Sciatic nerve (tissue), 2 donors: ENCODE results near the gene GPR158. TPM values are rescaled to one million over a fixed set of nuclear protein-coding genes. Genes with fewer than 3 reads are reported as not detected.

Source experiments
- ATAC-seq: fragments of 200-7000 bp; cut with Tn5 transposase; one replicate; pipeline ENCODE4 v1.9.1; 2020; ENCODE audit warnings: mild to moderate bottlenecking, moderate library complexity
- DNase-seq: peaks from one replicate; pipeline ENCODE4 v3.0.0-alpha.2; 2020; ENCODE audit warnings: low spot score
- intact Hi-C: fragments of 100-400 bp; cut with DNase I; formaldehyde crosslinking; loops from one replicate; pipeline ENCODE4 v1.14.2; 2022
- total RNA-seq: library from RNA; stranded (reverse); fragmentation: NEBNext Ultra II Directional; extraction: Animal tissue kit (Norgen Biotek cat#: 25700); gene quantifications from one replicate; pipeline ENCODE4 v1.2.1, GENCODE V29; 2021
- donor health status: DM: no; HTN: no; CAD: no.
- donor health status: DM: no; HTN: no; CAD: no.

GPR158 gene
- total RNA-seq, 1 donor from 2014 or later, result 0.04 TPM

DNA sequence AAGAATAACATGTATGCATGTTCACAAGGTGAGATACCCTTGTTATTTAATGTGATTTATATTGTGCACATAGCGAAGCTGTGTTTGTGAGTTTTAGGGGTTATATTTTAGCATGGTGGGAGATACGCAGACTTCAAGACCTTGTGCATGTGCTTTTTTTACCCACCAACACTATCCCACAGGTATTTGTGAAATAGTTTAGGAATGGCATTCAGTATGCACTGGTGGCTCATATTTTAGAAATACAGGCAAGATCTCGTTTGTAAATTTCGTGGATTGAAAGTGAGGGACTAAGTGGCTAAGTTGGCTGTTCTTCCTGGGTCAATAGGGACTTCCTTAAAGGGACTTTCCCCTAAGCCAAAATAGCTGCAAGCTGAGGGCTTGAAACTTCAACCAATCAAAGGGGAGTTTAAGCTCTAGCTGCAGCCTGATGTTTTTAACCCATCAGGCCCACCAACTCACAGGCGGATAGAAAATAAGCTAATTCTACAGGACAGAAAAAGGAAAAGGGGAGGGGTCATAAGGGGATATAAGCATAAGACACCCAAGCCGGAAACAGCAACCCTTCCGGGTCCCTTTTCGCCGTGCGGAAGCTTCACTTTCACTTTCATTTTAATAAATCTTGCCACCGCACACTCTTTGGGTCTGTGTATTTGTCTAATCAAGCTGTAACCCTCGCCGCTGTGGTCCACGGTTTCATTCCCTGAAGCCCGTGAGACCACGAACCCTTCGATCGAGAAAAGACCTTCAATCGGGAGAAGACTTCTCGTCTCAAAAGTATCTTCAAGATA is 291.0 kb downstream of the GPR158 start:
- intact Hi-C loops, result no loop called here
- DNase-seq (no peak), ATAC-seq (no peak)

DNA sequence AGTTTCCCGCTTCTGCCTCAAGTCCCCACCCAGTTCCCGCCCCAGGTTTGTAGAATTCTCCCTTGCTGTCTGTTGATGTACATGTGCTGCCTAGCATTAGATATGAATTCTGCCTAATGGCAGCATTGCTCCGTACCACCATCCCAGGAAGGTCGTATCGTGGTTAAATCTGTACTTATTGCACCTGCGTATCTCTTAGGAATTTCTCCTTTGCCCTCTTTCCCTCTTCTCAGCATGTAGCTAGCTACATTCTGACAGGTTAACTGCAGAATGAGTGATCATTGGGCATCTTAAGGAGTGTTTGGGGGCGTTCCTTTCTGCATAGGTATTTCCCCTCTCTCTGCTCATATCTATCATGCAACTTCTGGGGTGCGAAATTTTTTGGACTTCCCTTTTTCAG is 293.1 kb downstream of the GPR158 start:
- DNase-seq (no peak), ATAC-seq (no peak)
- intact Hi-C loops, result no loop called here

DNA sequence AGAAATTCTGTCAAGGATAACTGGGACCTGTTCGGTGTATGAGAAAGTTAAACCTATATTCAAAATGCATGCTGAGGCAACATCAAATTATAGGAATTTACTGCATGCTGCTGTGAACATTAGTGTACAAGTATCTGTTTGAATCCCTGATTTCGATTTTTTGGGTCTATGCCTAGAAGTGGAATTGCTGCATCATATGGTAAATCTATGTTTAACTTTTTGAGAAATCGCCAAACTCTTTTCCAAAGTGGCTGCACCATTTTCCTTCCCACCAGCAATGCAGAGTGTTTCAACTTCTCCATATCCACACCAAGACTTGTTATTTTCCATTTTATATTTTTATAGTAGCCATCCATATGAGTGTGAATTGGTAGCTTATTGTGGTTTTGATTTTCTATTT is 306.7 kb downstream of the GPR158 start:
- DNase-seq (no peak), ATAC-seq (no peak)
- intact Hi-C loops, result no loop called here

DNA sequence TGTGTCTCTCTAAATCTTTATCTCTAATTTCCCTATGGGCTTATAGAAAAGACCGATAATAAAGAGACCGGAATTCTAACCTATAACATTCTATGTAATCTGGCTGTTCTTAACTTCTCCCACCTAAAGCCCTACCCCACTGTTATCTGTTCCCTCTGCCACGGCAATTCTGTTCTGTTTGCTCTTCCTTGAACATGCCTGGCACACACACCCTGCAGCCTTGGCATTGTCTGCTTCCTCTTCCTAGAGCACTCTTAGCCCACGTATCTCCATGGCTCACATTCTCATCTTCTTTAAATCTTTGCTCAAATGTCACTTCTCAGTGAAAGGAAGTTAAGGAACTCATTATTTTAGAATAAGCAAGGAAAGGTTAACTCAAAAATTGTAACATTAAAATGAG is 309.2 kb downstream of the GPR158 start:
- intact Hi-C loops, result no loop called here
- ATAC-seq (no peak), DNase-seq (no peak)

DNA sequence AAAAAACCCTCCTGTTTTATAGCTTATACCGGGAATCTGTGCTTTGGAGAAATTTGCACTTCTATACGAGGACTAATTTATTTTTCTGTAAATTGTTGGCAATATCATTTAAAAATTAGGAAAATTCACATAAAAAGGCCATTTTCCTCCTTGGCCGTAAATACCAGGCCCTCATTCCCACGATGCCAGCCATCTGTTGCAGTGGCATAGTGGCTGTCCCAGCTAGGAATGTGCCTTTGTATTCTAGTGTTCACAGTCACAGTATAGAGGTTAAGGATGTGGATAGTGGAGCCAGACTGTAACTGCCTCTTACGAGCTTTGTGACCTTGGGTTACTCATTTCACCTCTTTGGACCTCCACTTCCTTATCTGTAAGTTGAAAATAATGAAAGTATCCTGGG is 312.5 kb downstream of the GPR158 start:
- DNase-seq, result no peak
- no peak for ATAC-seq

DNA sequence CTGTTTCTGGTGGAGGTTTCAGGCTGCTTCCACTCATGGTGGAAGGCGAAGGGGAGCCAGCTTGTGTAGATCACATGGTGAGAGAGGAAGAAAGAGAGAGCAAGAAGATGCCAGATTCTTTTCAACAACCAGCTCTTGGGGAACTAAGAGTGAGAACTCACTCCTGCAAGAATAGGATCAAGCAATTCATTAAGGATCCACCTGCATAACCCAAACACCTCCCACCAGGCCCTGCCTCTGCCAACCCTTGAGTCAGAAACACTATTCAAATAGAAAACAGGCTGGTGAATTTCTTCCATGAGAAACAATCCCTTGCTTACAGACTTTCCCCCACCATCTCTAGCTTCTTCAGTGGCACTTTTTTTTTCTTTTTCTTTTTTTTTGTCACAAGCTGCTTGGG is 317.2 kb downstream of the GPR158 start:
- no peak for ATAC-seq
- intact Hi-C loops, result no loop called here
- DNase-seq, result no peak

More for the DNA sequence above, 312.5 kb downstream of the GPR158 start:
- intact Hi-C loops, result no loop called here

DNA sequence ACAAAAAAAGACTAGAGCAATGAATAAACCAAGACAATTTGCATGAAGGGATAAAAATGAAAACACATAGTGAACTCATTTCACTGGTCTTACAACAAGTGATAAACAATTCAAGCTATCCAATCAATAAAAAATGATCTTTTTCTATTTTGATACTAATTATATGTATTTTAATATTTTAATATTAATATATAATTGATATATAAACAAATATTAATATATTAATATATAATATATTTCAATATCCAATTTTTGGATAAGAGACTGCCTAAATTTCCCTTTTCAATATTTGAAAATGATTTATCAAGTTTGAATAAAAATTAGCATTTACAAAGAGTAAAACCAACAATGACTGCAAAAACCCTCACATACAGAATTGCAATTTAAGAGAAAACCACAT is 317.9 kb downstream of the GPR158 start:
- intact Hi-C loops, result no loop called here
- ATAC-seq, result no peak

DNA sequence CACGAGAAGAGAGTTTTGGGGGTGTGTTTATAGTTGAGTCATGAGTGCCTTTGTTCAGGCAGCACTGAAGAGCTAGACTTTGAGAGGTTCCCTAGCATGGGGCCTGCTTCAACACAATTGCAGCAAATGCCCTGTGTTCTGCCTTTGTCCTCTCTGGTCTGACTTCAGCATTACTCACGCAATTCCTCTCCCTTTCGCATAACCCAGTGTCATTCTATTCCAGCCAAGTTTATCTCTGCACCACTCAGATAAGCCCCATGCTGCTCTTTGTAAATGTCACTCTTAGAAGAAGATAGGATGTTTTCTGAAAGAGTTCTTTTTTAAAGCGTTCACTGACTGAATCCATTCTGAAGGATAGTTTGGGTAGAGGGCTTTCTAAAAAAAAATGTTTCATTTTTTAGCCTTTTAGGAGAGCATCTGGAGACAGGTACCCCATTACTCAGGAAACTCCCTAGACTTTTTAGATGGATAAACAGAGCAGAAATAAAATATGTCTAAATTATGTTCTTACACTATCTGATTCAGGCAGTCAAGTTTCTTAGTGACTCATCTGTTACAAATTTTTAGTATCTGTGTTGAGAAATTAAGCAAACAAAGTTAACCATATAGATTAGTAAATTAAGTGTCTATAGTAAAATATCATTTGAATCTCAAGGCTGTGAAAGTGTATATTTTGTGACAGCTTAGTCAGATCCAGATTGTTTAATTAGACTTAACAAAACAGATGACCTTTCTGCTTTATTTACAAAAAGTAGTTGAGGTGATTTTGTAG is 318.5 kb downstream of the GPR158 start:
- DNase-seq (no peak), ATAC-seq (no peak)
- intact Hi-C loops, result no loop called here

More for the DNA sequence above, 317.9 kb downstream of the GPR158 start:
- no peak for DNase-seq

DNA sequence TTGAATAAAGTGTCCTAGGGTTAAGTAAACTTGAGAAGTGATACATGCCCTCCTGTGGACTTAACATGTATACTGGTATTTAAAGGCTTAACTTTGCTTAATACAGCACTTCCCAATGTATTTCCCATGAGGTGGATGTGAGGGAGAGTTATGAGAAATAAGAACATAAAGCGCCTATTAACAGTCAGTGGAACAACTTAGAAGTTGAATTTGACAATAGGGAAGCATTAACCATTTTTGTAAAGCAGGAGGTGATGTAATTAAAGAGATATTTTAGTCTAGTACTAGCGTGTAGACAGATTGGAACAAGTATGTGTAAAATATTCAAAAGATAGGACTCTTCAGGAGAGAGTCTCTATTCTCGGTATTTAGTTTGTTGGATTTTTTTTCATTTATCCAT is 322.4 kb downstream of the GPR158 start:
- intact Hi-C loops, result no loop called here
- ATAC-seq (no peak), DNase-seq (no peak)

DNA sequence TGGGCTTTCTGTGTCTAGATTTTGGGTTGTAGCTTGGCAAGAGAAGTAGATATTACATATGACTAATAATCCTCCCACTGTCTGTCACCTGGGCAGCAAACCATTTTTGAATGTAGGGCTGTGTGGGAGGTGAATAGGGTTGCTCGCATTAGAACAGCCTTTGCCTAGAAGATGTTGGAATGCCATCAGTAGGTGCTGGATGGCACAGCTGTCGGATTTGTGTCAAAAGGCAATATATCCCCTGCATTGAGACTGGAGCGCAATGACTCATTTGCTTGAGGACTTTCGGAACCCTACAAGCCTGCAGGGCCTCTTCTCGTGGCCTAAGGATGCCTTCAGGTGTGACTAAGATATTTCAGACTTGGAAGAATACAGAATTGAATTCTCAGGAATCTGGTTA is 323.8 kb downstream of the GPR158 start:
- intact Hi-C loops, result no loop called here

DNA sequence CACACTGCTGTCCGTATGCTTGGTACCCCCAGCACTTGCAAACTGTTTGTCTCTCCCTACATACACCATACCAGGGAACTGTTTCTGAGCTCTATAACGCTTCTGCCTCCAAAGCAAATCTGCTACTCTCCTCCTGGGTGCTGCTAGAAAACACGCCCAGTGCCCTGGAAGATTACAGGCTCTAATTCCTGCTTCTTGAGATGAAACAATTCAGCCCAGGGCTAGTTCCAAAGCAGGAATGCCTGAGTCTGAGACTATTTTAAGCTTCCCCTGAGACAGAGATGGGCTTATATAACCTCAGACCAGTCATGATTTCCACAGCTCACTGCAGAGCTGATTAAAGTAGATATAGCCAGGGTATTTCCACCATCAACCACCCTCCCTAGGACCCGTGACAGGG is 327.1 kb downstream of the GPR158 start:
- no peak for DNase-seq
- no peak for ATAC-seq
- intact Hi-C loops, result no loop called here

More for the DNA sequence above, 323.8 kb downstream of the GPR158 start:
- DNase-seq, result no peak
- no peak for ATAC-seq

DNA sequence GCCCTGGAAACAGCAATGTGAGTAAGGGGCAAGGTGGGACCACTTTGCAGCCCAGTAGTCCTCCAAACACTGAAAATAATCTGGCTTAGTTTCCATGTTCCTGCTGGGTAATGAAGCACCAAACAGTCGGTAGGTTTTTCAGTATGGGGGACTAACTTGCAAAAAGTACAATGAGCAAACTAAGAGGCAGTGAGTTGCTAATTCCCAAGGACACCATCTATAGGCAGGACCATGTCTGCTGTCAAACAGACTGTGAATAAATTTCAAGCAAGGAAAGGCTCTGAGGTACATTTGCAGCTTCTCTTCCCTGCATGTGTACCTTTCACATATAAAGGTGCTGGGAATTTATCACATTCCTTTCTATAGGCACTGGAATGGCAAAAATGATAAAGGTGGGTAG is 327.7 kb downstream of the GPR158 start:
- ATAC-seq, result no peak
- DNase-seq, result no peak
- intact Hi-C loops, result no loop called here

DNA sequence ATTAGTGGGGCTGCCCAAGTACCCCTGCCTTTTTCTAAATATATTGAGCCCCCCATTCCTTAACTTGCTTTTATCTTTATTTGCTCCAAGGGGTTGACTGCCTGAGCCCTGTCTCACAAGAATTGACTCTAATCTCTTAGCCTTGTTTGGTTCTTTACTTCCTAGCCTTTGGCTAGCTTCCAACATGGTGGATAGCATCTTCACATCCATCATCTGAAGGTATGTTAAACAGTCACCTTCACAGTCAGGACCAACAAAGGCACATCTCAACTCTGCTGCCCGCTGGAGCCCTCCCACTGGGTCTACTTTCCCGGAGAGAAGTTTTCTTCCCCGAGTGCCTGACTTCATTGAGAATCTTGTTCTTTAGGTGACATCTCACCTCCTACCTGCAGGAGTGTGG is 329.5 kb downstream of the GPR158 start:
- ATAC-seq (no peak), DNase-seq (no peak)
- intact Hi-C loops, result no loop called here

DNA sequence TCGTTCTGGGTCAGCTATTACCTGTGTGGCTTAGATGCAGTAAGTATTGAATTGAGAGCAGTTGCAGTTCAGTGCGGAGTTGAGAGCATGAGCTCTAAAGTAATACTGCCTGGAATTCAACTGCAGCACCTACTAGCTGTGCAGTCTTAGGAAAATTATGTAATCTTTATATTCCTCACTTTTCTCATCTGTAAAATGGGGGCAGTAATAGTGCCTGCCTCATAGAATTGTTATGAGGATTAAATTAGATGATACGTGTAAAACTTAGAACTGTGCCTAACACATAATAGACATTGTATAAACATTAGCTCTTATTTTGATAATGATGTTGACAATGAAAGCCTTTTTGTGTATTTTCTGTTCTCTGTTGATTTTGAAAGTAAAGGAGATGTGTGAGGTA is 330.0 kb downstream of the GPR158 start:
- no peak for ATAC-seq
- intact Hi-C loops, result no loop called here
- DNase-seq, result no peak

DNA sequence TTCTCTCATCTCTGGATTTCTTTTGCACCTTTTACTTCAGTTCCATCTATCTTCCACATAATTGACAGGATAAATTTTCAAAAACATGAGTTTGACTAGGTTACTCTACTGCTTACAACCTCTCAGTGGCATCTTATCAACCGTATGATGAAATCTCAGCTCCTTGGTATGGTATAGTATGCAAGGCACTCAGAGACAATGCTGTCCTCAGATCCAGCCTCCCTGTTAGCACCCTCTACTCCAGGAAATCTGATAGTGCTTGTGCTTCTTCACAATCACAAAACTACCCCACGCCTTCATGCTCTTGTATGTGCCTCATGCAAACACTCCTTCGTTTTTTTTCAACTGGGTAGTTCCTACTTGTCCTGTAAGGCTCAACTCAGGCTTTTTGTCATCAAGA is 330.7 kb downstream of the GPR158 start:
- intact Hi-C loops, result no loop called here
- no peak for DNase-seq
- ATAC-seq, result no peak

DNA sequence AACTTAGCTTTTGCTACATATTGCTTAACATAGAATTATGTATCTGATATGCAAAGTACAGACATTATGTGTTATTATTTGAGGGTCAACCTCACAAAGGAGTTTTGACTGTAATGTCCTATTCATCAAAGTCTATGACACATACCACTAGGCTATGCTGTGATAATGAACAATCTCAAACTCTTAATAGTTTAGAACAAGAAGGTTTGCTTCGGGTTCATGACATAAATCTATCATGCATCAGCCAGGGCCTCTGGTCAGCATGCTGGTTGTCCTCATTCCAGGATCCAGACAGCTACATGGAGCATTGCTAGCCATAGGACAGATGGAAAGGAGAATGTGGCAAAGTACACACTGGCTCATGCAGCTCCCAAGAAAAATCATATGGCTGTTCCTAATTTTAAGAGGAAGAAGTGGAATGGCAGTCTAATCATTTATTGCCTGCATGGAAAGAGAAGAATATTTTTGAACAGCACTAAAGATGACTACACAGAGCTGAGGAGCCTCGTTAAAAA is 332.1 kb downstream of the GPR158 start:
- DNase-seq (no peak), ATAC-seq (no peak)
- intact Hi-C loops, result no loop called here

DNA sequence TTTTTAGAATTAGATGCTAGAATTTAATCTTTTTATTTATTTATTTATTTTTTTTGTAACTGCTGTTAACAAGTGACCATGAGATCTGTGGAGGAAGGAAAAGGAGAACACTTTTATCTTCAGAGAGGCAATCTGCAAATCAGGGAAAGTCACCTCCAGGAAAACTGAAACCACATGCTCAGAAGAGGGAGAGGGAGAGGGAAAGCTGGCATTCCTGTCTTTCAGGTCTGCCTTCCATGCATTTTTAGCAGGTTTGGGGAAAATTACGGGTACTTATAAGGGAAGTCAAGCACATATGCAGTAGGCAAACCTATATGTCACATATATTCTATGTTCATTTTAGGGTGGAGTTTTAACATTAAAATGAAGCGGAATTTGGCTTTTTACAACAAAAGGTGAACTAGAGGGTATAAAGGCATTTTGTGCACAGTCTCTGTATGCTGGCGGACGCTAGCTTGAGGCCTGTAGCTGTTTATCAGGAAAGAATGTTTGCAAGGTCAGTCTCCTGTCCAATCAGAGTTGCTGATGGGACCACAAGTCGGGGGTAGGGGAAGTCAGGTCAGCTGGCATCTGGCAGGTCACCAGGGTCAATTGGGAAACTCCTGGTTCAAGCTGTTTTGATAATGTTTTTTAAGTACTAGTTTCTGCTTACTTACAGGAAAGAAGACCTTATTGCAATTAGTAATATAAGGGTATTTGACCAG is 333.5 kb downstream of the GPR158 start:
- ATAC-seq (no peak), DNase-seq (no peak)
- intact Hi-C loops, result no loop called here

DNA sequence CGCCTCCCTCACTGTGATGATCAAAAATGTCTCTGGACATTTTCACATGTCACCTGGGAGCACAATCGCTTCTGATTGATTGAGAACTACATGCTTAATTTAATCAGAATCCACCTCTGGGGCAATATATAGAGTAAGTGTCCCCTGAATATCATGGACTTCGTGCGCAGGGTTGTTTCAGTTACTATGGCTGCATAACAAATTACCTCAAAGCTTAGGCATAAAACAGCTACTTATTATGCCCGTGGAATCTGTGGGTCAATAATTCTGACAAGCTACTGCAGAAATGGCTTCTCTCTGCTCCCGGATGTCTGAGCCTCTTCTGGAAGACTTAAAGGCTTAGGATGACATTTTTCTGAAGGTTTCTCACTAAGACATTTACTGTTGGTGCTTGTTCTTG is 334.4 kb downstream of the GPR158 start:
- DNase-seq (no peak), ATAC-seq (no peak)
- intact Hi-C loops, result no loop called here

DNA sequence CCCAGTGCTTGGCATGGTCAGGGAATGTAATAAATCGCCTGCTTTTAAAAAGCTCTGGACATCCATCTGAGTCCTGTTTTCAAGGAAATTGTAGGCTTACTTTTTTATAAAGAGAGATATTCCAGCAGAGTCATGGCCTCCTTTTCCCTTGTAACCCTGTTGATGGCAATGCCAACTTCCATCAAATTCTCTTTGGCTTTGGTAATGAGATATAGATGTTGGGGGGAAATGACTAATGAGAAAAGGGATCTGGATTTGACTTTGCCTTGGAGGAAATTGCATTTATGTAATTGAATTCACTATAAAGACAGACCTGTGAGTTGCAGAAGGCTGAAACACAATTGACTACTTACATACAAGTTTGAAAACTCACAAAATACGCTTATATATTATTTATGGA is 347.5 kb downstream of the GPR158 start:
- ATAC-seq (no peak), DNase-seq (no peak)
- intact Hi-C loops, result no loop called here
